KMS-11 (cell line): ENCODE data around the gene SHB.

ENCODE experiments used
- H2AFZ ChIP-seq: fragments of 200-600 bp; sonication (generic); 2 replicates; pipeline ENCODE4 v1.6.1; 2016; ENCODE audit warnings: antibody characterized with exemption, mixed run types, low read depth
- H3K27ac ChIP-seq: fragments of 200-600 bp; sonication (generic); 2 replicates; pipeline ENCODE4 v1.6.1; 2016; ENCODE audit warnings: mild to moderate bottlenecking, mixed run types
- H3K27me3 ChIP-seq: fragments of 200-600 bp; sonication (generic); 2 replicates; pipeline ENCODE4 v1.6.1; 2017; ENCODE audit warnings: mild to moderate bottlenecking, low read depth, mixed run types, moderate library complexity; ENCODE audit not compliant: insufficient read depth
- H3K36me3 ChIP-seq: fragments of 200-600 bp; sonication (generic); 2 replicates; pipeline ENCODE4 v1.6.1; 2017; ENCODE audit warnings: mild to moderate bottlenecking, mixed run types; ENCODE audit not compliant: insufficient read depth
- H3K4me1 ChIP-seq: fragments of 200-600 bp; sonication (generic); 2 replicates; pipeline ENCODE4 v1.6.1; 2016; ENCODE audit warnings: mild to moderate bottlenecking, low read depth, mixed run types; ENCODE audit not compliant: poor library complexity, severe bottlenecking
- H3K4me2 ChIP-seq: fragments of 200-600 bp; sonication (generic); 2 replicates; pipeline ENCODE4 v1.7.0; 2016; ENCODE audit warnings: mild to moderate bottlenecking, mixed run types
- H3K4me3 ChIP-seq: fragments of 200-600 bp; sonication (generic); IDR thresholded peaks from 2 replicates; pipeline ENCODE4 v1.6.1; 2017; ENCODE audit warnings: low read depth, low read length, mixed read lengths; ENCODE audit not compliant: insufficient read depth
- H3K79me2 ChIP-seq: fragments of 200-600 bp; sonication (generic); 2 replicates; pipeline ENCODE4 v1.6.1; 2016; ENCODE audit warnings: low read depth, mixed run types; ENCODE audit not compliant: insufficient read depth
- H3K9ac ChIP-seq: fragments of 200-600 bp; sonication (generic); 2 replicates; pipeline ENCODE4 v1.6.1; 2016; ENCODE audit warnings: mild to moderate bottlenecking, mixed run types
- H4K20me1 ChIP-seq: fragments of 200-600 bp; sonication (generic); 2 replicates; pipeline ENCODE4 v1.6.1; 2016; ENCODE audit warnings: mild to moderate bottlenecking, mixed run types; ENCODE audit not compliant: insufficient read depth
- TF ChIP-seq, protein P1 (sequence below): fragments of 200-600 bp; sonication (generic); conservative IDR thresholded peaks from 2 replicates; pipeline ENCODE4 v1.6.1; 2017; ENCODE audit warnings: low read depth, mild to moderate bottlenecking, antibody characterized with exemption, low read length, moderate library complexity, mixed read lengths

Gene SHB

DNA sequence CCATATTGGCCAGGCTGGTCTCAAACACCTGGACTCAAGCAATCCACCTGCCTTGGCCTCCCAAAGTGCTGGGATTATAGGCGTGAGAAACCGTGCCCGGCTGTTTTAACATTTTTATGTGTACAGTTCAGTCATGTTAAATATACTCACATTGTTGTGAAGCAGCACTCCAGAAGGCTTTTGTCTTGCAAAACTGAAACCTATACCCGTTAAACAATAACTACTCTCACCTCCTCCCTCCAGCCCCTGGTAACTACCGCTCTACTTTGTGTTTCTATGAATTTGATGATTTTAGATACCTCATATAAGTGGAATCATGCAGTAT lies 23.1 kb upstream of the SHB start:
- Histone ChIP-seq H3K4me3 (no peak overlapping the region), H3K4me2 (no peak overlapping the region), H3K27ac (no peak overlapping the region), H3K27me3 (no peaks in the 10 kb centered on the region), H2AFZ (no peak overlapping the region), H3K36me3 (no peaks in the 10 kb centered on the region), H3K79me2 (no peaks in the 10 kb centered on the region), H3K4me1 (peaks cover 12% of the 10 kb centered on the region), H4K20me1 (no peaks in the 10 kb centered on the region), H3K9ac (no peak overlapping the region)
- TF ChIP-seq, protein P1, sequence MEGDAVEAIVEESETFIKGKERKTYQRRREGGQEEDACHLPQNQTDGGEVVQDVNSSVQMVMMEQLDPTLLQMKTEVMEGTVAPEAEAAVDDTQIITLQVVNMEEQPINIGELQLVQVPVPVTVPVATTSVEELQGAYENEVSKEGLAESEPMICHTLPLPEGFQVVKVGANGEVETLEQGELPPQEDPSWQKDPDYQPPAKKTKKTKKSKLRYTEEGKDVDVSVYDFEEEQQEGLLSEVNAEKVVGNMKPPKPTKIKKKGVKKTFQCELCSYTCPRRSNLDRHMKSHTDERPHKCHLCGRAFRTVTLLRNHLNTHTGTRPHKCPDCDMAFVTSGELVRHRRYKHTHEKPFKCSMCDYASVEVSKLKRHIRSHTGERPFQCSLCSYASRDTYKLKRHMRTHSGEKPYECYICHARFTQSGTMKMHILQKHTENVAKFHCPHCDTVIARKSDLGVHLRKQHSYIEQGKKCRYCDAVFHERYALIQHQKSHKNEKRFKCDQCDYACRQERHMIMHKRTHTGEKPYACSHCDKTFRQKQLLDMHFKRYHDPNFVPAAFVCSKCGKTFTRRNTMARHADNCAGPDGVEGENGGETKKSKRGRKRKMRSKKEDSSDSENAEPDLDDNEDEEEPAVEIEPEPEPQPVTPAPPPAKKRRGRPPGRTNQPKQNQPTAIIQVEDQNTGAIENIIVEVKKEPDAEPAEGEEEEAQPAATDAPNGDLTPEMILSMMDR, result no peak

DNA sequence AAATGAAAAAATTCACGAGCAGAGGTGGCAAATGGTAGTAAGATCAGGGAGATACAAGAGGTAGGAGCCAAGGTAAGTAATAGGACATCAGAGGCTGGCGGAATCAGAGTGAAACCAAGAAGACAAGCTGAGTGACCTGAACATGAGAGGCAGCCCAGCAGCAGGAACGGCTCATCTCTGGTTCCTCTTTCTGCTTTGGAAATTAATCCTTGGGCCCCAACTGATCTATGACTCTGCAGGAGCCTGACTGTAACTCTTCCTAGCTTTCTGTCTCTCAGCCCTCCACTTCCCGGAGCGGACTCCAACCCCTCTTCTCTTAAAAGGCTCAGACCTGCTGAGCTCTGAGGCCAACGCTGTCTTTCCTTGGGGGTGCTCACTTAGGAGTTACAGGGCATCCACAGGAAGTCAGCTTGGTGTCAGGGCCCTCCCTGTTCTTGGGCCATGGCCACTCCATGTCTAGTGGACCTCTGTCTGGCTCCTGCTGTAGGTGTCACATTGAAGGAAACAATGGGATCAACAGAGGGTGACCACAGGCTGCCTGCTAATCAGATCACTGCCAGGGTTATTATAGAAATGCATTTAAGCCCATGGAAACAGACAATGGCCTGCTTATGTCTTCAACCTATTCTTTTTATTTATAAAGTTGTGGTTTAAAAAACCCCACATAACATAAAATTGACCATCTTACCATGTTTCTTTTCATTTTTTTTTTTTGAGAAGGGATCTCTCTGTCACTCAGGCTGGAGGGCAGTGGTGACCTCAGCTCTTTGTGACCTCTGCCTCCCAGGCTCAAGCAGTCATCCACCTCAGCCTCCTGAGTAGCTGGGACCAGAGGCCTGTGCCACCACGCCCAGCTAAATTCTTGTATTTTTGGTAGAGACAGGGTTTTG lies 22.5 kb upstream of the SHB start:
- TF ChIP-seq, protein P1, result no peak
- H4K20me1 ChIP-seq, result no peaks in the 10 kb centered on the region
- H3K4me3 ChIP-seq, result no peak overlapping the region
- H3K36me3 ChIP-seq, result no peaks in the 10 kb centered on the region
- no peaks in the 10 kb centered on the region for H3K79me2 ChIP-seq
- no peak overlapping the region for H3K27ac ChIP-seq
- H3K4me2 ChIP-seq, result no peak overlapping the region
- no peak overlapping the region for H3K9ac ChIP-seq
- H3K4me1 ChIP-seq, result peaks cover 12% of the 10 kb centered on the region
- H3K27me3 ChIP-seq, result no peaks in the 10 kb centered on the region
- no peak overlapping the region for H2AFZ ChIP-seq

DNA sequence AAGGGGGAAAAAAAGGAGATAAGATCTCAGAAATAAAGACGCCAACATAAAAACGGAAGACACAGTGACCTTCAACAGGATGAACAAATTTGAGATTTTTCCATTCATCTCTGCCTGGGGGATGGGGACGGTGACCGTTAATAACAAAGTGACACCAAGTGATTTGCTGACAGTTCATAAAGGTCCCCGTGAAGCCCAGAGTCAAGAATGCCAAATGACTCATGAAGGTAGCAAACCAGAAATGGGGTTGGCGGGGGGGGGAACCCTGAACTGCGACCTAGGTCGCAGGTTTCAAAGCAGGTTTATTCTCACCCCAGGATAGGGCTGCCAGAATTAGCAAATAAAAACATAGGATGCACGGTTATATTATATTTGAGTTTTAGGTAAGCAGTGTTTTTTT lies 21.1 kb upstream of the SHB start:
- TF ChIP-seq, protein P1, result no peak
- Histone ChIP-seq H3K9ac (no peak overlapping the region), H3K27ac (no peak overlapping the region), H3K4me1 (peaks cover 12% of the 10 kb centered on the region), H3K4me2 (no peak overlapping the region), H3K27me3 (no peaks in the 10 kb centered on the region), H3K79me2 (no peaks in the 10 kb centered on the region), H3K4me3 (no peak overlapping the region), H4K20me1 (no peaks in the 10 kb centered on the region), H2AFZ (no peak overlapping the region), H3K36me3 (no peaks in the 10 kb centered on the region)

DNA sequence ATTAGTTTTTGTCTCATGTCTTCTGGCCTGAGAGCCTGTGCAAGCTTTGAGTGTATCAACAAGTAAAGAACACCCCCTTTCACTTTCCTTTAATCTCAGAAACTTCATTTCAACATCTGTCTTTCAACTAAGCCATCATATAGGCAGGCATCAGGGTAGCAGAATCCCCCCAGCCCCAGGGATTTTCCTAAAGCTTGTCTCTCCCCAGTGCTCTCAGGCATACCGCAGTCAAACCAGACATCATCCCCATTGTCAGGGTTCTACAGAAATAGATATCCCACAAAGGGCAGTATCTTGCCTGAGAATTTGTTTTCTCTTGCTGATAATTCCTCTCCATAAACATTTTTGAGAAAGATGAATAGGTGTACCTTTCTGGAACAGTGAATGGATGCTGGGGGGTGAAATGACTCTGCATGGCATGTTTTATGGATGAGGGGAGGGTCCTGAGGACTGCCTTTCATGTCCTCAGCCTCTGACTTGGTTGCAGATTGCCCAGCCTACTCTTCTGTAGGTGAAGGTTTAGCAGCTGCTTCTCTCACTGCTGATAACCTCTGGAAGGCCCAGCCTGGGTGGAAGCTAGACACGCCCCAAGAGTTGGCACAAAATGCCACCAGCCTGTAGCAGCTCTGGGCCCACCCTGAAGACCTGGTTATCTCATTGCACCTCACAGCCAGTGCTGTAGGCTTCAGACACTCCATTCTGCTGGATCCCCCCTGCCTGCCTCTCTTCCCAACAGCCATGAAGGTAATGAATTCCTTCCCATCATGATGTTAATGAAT lies 20.5 kb upstream of the SHB start:
- Histone ChIP-seq H3K79me2 (no peaks in the 10 kb centered on the region), H3K4me1 (peaks cover 12% of the 10 kb centered on the region), H3K9ac (no peak overlapping the region), H3K36me3 (no peaks in the 10 kb centered on the region), H3K4me3 (no peak overlapping the region), H3K27ac (no peak overlapping the region), H2AFZ (no peak overlapping the region), H3K4me2 (no peak overlapping the region), H4K20me1 (no peaks in the 10 kb centered on the region), H3K27me3 (no peaks in the 10 kb centered on the region)
- TF ChIP-seq, protein P1, result no peak
